Hepatocyte (in vitro differentiated cells): Measurements from ENCODE around the gene CNTNAP2.

ENCODE experiments used
- EZH2 ChIP-seq: fragments of 200-600 bp; sonication (generic); IDR thresholded peaks from 2 replicates; pipeline ENCODE4 v1.6.1; 2016; ENCODE audit warnings: antibody characterized with exemption, mild to moderate bottlenecking, borderline replicate concordance
- EZH2phosphoT487 ChIP-seq: fragments of 200-600 bp; sonication (generic); IDR thresholded peaks from one replicate; pipeline ENCODE4 v1.6.1; 2018; ENCODE audit warnings: antibody characterized with exemption, mild to moderate bottlenecking, low read depth, moderate library complexity; ENCODE audit not compliant: unreplicated experiment, severe bottlenecking
- TF ChIP-seq, protein P1 (sequence below): fragments of 200-600 bp; sonication (generic); IDR thresholded peaks from 2 replicates; pipeline ENCODE4 v1.5.1; 2016; ENCODE audit warnings: antibody characterized with exemption, mild to moderate bottlenecking; ENCODE audit not compliant: poor library complexity

DNA sequence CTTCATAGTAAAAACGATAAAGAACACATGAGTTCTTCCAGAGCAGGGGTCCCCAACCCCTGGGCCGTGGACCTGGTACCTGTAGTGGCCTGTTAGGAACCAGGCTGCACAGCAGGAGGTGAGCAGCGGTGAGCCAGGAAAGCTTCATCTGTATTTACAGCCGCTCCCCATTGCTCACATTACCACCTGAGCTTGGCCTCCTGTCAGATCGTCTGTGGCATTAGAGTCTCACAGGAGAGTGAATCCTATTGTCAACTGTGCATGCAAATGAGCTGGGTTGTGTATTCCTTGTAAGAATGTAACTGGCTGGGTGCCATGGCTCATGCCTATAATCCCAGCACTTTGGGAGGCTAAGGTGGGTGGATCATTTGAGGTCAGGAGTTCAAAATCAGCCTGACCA is 229.5 kb downstream of the CNTNAP2 start:
- TF ChIP-seq, protein P1, sequence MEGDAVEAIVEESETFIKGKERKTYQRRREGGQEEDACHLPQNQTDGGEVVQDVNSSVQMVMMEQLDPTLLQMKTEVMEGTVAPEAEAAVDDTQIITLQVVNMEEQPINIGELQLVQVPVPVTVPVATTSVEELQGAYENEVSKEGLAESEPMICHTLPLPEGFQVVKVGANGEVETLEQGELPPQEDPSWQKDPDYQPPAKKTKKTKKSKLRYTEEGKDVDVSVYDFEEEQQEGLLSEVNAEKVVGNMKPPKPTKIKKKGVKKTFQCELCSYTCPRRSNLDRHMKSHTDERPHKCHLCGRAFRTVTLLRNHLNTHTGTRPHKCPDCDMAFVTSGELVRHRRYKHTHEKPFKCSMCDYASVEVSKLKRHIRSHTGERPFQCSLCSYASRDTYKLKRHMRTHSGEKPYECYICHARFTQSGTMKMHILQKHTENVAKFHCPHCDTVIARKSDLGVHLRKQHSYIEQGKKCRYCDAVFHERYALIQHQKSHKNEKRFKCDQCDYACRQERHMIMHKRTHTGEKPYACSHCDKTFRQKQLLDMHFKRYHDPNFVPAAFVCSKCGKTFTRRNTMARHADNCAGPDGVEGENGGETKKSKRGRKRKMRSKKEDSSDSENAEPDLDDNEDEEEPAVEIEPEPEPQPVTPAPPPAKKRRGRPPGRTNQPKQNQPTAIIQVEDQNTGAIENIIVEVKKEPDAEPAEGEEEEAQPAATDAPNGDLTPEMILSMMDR, result no peak
- TF ChIP-seq EZH2, result no peak
- no peak for TF ChIP-seq EZH2phosphoT487
